Ishikawa (cell line): Measurements from ENCODE around the gene TMEM62.

Experiments
- CEBPB ChIP-seq: IDR thresholded peaks from 2 replicates; pipeline ENCODE4 v1.6.1; 2012
- CREB1 ChIP-seq: IDR thresholded peaks from 2 replicates; pipeline ENCODE4 v1.6.1; 2012; ENCODE audit warnings: low read depth
- EGR1 ChIP-seq: IDR thresholded peaks from 2 replicates; pipeline ENCODE4 v1.6.1; 2012
- EP300 ChIP-seq: IDR thresholded peaks from 2 replicates; pipeline ENCODE4 v1.6.1; 2012; ENCODE audit warnings: borderline replicate concordance
- FOXM1 ChIP-seq: IDR thresholded peaks from 2 replicates; pipeline ENCODE4 v1.6.1; 2012; ENCODE audit warnings: low read depth, borderline replicate concordance
- NFIC ChIP-seq: IDR thresholded peaks from 2 replicates; pipeline ENCODE4 v1.6.1; 2012
- RAD21 ChIP-seq: IDR thresholded peaks from 2 replicates; pipeline ENCODE4 v1.6.1; 2012; ENCODE audit warnings: low read depth
- TAF1 ChIP-seq: IDR thresholded peaks from 2 replicates; pipeline ENCODE4 v1.6.1; 2012; ENCODE audit warnings: low read depth, mild to moderate bottlenecking
- TCF12 ChIP-seq: IDR thresholded peaks from 2 replicates; pipeline ENCODE4 v1.6.1; 2012; ENCODE audit warnings: low read depth
- TEAD4 ChIP-seq: IDR thresholded peaks from 2 replicates; pipeline ENCODE4 v1.6.1; 2012
- YY1 ChIP-seq: IDR thresholded peaks from 2 replicates; pipeline ENCODE4 v1.6.1; 2012; ENCODE audit warnings: low read depth
- ZBTB7A ChIP-seq: IDR thresholded peaks from 2 replicates; pipeline ENCODE4 v1.6.1; 2012; ENCODE audit warnings: low read depth
- TF ChIP-seq, protein P1 (sequence below): IDR thresholded peaks from 2 replicates; pipeline ENCODE4 v1.6.1; 2012
- TF ChIP-seq, protein P2 (sequence below): IDR thresholded peaks from 2 replicates; pipeline ENCODE4 v1.6.1; 2012
- TF ChIP-seq, protein P3 (sequence below): IDR thresholded peaks from 2 replicates; pipeline ENCODE4 v1.6.1; 2012; ENCODE audit warnings: low read depth, mild to moderate bottlenecking

TMEM62 gene

DNA sequence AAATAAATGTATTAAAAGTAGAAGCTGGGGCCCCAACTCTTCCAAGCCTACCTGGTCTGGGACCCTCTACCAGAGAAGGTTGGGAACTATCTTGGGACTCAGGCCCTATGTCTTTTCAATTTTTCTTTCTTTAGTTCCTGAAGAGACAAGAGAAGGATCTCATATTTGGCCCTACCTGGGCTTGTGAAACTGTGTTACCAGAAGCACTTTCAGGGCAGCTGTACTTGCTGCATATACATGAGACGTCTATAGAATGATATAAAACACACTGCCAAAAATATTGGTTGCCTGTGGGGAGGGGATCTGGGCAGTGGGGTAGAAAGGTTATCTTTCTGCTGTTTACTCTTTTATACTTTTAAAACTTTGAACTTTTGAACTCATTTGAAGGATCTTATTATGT lies 88.0 kb downstream of the TMEM62 start:
- TF ChIP-seq YY1 (no peak), FOXM1 (no peak), TEAD4 (no peak), RAD21 (no peak), ZBTB7A (no peak), CEBPB (no peak), TAF1 (no peak), CREB1 (no peak), TCF12 (no peak), EP300 (no peak), EGR1 (no peak), NFIC (no peak)
- TF ChIP-seq, protein P1, sequence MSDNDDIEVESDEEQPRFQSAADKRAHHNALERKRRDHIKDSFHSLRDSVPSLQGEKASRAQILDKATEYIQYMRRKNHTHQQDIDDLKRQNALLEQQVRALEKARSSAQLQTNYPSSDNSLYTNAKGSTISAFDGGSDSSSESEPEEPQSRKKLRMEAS: no peak
- TF ChIP-seq, protein P2, sequence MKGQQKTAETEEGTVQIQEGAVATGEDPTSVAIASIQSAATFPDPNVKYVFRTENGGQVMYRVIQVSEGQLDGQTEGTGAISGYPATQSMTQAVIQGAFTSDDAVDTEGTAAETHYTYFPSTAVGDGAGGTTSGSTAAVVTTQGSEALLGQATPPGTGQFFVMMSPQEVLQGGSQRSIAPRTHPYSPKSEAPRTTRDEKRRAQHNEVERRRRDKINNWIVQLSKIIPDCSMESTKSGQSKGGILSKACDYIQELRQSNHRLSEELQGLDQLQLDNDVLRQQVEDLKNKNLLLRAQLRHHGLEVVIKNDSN: no peak
- TF ChIP-seq, protein P3, sequence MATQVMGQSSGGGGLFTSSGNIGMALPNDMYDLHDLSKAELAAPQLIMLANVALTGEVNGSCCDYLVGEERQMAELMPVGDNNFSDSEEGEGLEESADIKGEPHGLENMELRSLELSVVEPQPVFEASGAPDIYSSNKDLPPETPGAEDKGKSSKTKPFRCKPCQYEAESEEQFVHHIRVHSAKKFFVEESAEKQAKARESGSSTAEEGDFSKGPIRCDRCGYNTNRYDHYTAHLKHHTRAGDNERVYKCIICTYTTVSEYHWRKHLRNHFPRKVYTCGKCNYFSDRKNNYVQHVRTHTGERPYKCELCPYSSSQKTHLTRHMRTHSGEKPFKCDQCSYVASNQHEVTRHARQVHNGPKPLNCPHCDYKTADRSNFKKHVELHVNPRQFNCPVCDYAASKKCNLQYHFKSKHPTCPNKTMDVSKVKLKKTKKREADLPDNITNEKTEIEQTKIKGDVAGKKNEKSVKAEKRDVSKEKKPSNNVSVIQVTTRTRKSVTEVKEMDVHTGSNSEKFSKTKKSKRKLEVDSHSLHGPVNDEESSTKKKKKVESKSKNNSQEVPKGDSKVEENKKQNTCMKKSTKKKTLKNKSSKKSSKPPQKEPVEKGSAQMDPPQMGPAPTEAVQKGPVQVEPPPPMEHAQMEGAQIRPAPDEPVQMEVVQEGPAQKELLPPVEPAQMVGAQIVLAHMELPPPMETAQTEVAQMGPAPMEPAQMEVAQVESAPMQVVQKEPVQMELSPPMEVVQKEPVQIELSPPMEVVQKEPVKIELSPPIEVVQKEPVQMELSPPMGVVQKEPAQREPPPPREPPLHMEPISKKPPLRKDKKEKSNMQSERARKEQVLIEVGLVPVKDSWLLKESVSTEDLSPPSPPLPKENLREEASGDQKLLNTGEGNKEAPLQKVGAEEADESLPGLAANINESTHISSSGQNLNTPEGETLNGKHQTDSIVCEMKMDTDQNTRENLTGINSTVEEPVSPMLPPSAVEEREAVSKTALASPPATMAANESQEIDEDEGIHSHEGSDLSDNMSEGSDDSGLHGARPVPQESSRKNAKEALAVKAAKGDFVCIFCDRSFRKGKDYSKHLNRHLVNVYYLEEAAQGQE: no peak

DNA sequence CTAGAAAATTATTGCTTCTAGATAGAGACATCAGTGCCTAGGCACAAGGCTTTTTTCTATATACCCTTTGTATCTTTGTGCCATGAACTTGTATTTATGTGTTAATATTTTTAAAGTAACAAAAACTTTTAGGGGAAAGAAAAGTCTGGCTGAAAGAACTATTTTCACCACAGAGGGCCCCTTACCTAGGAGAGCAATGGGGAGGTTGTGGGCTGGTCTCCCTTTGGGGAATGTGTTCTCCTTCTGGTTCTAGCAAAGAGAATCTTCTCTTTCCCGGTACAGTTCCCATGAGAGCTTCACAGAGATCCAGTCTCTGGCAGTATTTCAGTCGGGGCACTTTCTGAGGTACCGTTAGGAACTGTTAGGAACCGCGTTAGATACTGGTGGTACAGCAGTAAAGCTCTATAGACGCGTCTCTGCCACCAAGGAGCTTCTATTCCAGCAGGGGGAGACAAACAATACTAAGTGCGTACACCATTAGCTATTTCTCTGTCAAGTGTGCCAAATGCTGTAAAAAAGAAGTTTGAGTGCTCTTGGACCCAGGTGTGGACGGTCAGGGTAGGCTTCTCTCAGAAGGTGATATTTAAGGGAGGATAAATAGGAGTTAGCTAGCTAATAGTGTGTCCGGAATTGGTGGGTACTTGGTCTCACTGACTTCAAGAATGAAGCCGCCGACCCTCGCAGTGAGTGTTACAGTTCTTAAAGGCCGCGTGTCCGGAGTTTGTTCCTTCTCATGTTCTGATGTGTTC lies 92.0 kb downstream of the TMEM62 start:
- no peak for TF ChIP-seq TCF12
- TF ChIP-seq EGR1: no peak
- TF ChIP-seq NFIC: 0 out of 2 replicates have a peak, but pooled peaks have one; percentile 24
- TF ChIP-seq EP300: no peak
- peak; percentile 84 for TF ChIP-seq RAD21

DNA sequence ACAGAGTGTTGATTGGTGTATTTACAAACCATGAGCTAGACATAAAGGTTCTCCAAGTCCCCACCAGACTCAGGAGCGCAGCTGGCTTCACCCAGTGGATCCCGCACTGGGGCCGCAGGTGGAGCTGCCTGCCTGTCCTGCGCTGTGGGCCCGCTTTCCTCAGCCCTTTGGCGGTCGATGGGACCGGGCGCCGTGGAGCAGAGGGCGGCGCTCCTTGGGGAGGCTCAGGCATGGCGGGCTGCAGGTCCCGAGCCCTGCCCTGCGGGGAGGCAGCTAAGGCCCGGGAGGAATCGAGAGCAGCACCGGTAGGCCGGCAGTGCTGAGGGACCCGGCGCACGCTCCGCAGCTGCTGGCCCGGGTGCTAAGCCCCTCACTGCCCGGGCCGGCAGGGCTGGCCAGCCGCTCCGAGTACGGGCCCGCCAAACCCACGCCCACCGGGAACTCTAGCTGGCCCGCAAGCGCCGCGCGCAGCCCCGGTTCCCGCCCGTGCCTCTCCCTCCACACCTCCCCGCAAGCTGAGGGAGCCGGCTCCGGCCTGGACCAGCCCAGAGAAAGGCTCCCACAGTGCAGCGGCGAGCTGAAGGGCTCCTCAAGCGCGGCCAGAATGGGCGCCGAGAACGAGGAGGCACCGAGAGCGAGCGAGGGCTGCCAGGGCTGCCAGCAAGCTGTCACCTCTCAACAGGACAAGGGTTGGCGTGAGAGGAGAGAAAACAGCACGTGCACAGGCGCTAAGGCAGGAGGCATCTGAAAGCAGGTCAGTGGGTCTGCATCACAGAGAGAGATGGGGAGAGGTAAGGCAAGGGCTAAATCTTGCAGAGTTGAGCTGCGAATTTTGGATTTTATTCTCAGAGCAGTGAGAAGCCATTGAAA lies 93.3 kb downstream of the TMEM62 start:
- TF ChIP-seq CEBPB: no peak
- TF ChIP-seq EP300: no peak

DNA sequence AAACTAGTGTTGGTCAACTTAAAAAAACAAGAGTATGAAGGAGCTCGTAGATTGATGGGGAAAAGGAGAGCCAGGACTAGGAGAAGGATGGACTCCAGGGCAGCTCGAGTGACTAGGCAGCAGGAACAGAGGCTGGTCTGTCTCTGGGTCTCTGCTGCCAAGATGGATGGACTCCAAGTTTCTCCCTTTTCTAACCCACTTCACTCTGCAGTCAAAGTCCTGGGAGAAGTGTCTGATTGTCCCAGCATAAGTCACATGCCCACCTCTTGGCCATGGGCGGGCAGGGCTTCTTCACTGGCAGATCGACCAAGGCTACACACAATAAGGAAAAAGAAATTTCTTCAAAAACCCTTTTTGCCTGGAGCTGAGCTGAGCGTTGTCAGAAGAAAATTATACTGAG lies 96.6 kb downstream of the TMEM62 start:
- TF ChIP-seq TAF1: no peak
- no peak for TF ChIP-seq FOXM1
- TF ChIP-seq, protein P3: no peak
- no peak for TF ChIP-seq RAD21
- TF ChIP-seq CEBPB: no peak
- TF ChIP-seq, protein P2: no peak
- TF ChIP-seq CREB1: no peak
- no peak for TF ChIP-seq YY1
- no peak for TF ChIP-seq NFIC
- TF ChIP-seq TEAD4: no peak
- TF ChIP-seq EGR1: no peak

DNA sequence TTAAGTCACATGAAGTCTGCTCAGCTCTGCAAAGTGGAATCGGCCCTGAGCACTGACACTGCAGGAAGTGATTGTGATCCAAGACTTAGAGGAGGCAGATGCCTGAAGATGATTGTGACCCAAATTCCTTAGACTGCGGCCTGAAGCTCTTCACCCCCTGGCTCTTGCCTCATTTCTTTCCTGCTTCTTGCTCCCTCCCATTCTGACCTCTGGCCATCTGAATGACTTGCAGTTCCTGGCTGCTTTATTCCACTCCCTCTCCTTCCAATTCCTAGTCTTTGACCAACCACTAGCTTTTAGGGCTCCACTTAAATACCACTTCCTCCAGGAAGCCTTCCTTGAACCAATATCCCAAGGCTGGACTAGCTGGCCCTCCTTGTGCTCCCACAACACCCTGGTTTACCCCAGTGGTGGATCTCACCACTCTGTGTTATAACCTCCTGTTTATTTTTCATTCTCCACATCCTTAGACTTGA lies 97.3 kb downstream of the TMEM62 start:
- no peak for TF ChIP-seq ZBTB7A
- TF ChIP-seq TCF12: no peak
- no peak for TF ChIP-seq EGR1
- TF ChIP-seq, protein P2: no peak
- no peak for TF ChIP-seq CREB1
- TF ChIP-seq TAF1: no peak
- TF ChIP-seq TEAD4: no peak
- no peak for TF ChIP-seq FOXM1
- no peak for TF ChIP-seq YY1
- TF ChIP-seq, protein P3: no peak
- no peak for TF ChIP-seq RAD21
- TF ChIP-seq, protein P1: no peak
- TF ChIP-seq CEBPB: no peak
- no peak for TF ChIP-seq NFIC
- TF ChIP-seq EP300: no peak
